ENCODE data around the gene LOXL4.

DNA sequence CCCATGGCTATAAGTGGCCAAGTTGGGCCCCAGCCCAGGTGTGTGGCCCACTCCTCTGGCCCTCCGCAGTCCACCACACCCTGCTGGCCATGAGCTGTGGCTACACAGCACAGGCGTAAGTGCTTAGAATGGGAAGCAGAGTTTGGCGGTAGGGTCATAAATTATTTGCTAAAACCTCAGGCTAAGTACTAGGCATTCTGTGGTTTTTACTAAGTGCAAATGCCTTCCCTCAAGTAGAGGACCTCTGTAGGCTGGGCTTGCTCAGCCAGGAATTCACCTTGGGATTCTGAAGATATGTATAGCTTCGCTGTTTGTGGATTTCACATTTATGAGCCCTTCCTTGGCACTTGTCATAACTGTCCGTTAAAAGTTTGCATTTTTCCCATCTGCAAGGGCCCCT is 44.8 kb upstream of the LOXL4 start:
- no peak for TF ChIP-seq POLR2A (IDR thresholded peaks at IDR 0.05; ENCODE audit: extremely low read depth, insufficient read length)
- TF ChIP-seq, protein P1, sequence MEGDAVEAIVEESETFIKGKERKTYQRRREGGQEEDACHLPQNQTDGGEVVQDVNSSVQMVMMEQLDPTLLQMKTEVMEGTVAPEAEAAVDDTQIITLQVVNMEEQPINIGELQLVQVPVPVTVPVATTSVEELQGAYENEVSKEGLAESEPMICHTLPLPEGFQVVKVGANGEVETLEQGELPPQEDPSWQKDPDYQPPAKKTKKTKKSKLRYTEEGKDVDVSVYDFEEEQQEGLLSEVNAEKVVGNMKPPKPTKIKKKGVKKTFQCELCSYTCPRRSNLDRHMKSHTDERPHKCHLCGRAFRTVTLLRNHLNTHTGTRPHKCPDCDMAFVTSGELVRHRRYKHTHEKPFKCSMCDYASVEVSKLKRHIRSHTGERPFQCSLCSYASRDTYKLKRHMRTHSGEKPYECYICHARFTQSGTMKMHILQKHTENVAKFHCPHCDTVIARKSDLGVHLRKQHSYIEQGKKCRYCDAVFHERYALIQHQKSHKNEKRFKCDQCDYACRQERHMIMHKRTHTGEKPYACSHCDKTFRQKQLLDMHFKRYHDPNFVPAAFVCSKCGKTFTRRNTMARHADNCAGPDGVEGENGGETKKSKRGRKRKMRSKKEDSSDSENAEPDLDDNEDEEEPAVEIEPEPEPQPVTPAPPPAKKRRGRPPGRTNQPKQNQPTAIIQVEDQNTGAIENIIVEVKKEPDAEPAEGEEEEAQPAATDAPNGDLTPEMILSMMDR (IDR thresholded peaks at IDR 0.05; ENCODE audit: low read depth, low read length): no peak
- TF ChIP-seq MYC (IDR thresholded peaks at IDR 0.05; ENCODE audit: low read depth, low read length): no peak

Measured in NB4 (cell line).